GDM1 (cell line): ENCODE measurements around the gene HTATSF1.

Experiments used
- DNase-seq: peaks from one replicate; lab custom pipeline; 2025; lab: John Stamatoyannopoulos, UW

The HTATSF1 gene, protein sequence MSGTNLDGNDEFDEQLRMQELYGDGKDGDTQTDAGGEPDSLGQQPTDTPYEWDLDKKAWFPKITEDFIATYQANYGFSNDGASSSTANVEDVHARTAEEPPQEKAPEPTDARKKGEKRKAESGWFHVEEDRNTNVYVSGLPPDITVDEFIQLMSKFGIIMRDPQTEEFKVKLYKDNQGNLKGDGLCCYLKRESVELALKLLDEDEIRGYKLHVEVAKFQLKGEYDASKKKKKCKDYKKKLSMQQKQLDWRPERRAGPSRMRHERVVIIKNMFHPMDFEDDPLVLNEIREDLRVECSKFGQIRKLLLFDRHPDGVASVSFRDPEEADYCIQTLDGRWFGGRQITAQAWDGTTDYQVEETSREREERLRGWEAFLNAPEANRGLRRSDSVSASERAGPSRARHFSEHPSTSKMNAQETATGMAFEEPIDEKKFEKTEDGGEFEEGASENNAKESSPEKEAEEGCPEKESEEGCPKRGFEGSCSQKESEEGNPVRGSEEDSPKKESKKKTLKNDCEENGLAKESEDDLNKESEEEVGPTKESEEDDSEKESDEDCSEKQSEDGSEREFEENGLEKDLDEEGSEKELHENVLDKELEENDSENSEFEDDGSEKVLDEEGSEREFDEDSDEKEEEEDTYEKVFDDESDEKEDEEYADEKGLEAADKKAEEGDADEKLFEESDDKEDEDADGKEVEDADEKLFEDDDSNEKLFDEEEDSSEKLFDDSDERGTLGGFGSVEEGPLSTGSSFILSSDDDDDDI

DNA sequence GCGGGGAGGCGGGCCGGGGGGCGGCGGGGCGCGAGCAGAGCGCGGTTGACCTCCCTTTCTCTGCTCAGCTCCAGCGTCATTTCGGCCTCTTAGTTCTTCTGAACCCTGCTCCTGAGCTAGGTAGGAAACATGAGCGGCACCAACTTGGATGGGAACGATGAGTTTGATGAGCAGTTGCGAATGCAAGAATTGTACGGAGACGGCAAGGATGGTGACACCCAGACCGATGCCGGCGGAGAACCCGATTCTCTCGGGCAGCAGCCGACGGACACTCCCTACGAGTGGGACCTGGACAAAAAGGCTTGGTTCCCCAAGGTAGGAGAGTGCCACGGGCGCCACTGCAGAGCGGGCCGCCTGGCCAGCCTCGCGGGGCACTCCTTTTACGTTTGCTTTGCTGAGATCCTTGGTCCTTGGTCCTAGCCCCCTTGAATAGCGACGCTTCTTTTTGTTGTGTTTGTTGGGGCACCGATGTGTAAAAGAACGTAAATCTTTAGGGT is at the start of gene HTATSF1:
Gene HTATSF1 (plus strand): TSS at position 37 of the 497 bp plus-strand sequence. CDS start 93 bp downstream, at position 130.
- DNase-seq = no peak

DNA sequence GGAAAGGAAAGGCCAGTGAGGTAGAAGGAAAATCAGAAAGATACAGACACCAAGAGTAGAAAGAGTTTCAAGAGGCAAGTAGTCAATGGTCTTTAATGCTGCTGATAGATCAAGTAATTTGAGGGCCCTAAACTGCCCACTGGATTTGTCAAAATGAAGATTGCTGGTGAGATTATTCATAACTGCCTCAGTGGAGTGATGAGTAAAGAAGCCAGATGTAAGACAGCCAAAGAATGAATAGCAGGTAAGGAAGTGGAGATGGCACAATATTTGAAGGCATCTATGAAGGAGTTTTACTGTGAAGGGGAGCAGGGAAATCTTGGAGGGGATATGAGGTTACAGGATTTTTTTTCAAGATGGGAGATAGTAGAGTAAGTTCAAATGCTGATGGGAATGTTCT is 49.4 kb upstream of the HTATSF1 start:
- no peak for DNase-seq

DNA sequence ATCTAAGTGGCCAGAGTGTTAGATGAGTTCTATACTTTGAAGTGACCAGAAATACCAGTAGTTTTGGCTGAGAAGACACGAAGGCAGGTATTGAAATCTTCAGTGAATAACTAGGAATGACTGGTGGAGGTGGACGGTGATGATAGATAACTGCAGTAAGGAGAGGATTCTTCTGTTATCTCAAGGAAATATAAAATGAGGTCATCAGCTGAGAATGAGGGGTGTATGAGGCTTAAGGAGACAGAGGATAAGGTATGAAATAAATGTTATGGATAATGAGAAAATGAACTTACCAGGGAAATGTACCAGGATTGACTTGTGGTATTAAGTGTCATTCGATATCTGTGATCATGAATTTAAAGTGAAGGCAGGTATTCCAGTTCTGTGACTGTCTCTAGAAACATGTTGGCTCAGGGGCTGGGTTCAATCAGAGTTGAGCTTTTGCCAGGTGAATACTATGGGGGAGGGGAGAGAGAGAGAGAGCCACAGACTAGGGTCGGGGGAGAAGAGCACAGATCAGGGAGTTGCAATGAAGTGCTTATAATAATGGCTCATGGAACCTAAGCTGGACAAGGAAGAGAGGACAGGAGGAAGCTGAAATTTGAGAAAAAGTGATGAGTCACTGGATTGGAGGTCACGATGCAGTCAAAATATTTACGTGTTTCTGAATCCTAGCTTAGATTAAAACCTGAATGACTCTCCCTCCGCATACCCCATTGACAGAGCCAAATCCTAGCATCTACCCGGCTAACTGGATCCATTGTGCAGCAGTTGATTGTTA is 47.2 kb upstream of the HTATSF1 start:
- no peak for DNase-seq

DNA sequence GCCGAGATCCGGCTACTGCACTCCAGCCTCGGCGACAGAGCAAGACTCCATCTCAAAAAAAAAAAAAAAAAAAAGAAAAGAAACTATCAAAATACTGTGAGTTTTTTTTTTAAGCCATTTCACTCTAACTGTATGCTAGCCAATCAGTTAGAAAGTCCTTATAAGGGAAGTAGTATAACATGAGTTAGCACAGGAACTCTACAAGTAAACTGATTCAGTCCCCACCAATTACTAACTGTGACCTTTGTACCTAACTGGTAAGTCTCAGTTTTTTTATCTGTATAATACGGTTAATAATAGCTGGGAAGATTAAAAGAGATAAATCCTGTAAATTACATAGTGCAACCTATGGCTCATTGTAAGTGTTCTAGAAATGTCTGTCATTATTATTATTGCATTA is 44.8 kb upstream of the HTATSF1 start:
- DNase-seq = no peak

DNA sequence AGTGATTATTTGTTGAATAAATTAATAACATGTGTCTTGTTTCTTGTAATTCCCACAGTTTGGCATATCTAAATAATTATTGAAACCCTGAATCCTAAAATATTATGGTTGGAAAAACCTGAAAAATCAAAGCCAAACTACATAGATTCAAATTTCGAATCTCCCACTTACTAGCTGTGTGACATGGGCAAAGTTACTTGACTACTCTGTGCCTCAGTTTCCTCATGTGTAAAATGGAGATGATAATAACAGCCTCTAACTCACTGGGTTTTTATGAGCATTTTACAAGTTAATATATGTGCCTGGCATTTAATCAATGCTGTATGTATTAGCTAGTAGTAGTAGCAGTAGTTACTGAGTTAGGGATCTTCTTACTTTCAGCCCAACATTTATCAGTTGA is 44.3 kb upstream of the HTATSF1 start:
- DNase-seq = no peak

DNA sequence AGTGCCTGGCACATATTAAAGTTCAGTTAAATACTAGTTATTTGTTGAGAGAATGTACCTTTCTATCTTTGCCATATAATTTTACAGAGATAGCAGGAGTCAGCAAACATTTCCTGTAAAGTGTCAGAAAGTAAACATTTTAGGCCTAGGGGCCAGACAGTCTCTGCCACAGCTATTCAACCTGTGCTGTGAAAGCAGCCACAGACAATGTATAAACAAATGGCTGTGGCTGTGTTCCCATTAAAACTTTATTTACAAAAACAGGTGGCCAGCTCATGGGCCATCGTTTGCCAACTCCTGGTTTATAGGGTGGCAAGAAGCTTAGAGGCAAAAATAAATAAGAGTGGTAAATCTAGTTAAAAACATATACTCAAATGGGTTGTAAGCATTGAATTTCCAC is 43.6 kb upstream of the HTATSF1 start:
- no peak for DNase-seq

DNA sequence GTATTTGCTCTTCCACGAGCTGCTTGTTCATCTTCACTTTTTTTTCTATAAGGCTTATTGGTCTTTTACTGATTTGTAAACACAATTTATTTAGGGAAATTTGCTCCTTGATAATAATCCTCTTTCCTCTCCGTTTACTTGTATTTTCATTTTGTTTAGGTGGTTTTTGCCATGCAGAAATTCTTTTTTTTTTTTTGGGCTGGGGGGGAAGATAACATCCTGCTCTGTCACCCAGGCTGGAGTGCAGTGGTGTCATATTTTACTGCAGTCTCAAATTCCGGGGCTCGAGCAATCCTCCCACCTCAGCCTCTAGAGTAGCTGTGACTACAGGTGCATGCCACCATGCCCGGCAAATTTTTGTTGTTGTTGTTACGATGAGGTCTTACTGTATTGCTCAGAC is 41.3 kb upstream of the HTATSF1 start:
- no peak for DNase-seq

DNA sequence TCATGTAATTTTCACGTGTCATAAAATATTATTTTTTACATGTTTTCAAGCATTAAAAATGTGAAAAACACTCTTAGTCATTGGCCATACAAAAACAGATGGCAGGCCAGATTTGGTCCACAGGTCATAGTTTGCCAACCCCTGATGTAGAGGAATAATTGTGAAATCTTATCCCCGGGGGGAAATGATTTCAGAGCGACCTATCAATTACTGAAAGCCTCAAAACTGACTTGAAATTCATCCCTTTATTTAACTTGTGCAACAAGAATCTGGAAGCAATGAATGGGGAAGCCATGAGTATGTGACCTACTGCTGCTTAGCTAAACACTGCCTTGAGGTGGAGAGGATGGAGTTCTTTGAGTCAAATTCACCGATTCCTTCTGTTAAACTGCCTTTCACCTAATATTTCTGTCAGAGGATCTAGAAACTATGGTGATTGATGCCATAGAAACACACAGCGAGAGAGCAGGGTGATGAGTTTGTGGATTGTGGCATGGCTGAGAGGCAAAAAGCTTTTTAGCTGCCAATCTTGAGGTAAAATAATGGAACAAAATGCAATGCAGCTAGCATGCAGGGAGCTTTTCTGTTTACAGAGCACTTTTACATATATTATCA is 40.0 kb upstream of the HTATSF1 start:
- no peak for DNase-seq

DNA sequence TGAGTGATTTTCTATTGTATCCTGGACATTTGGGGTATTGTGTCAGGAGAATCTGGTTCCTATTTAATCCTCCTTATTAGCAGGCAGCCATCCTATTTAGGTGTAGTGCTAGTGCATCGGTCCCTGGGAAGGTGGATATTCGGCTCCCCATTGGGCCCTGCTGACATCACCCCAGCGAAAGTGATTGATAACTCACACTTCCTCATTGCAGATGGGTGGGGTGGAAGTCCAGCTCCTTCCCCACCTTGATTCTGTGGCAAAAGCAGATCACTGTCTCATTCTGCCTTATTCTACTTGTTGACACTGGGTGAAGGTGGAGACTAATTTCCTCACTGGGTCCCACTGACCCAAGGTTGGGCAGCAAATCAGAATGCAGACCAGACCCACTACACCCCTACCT is 32.8 kb upstream of the HTATSF1 start:
- DNase-seq = no peak

DNA sequence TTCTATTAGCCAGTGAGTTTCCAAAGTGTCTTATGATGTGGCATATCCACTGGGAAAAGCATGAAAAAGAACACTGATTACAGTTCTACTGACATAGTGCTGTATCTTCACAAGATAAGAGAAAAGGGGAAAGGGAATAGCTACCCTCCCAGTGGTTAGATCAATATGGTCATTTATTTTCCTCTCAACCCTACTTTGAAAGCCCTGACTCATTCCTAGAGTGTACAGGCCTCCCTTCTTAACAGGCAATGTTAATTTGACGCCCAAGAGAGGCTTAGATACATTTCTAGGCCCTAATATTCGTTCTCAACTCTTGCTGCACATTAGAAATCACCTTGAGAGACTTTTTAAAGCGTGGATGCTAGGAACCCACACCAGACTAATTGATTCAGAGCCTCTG is 30.1 kb upstream of the HTATSF1 start:
- no peak for DNase-seq

DNA sequence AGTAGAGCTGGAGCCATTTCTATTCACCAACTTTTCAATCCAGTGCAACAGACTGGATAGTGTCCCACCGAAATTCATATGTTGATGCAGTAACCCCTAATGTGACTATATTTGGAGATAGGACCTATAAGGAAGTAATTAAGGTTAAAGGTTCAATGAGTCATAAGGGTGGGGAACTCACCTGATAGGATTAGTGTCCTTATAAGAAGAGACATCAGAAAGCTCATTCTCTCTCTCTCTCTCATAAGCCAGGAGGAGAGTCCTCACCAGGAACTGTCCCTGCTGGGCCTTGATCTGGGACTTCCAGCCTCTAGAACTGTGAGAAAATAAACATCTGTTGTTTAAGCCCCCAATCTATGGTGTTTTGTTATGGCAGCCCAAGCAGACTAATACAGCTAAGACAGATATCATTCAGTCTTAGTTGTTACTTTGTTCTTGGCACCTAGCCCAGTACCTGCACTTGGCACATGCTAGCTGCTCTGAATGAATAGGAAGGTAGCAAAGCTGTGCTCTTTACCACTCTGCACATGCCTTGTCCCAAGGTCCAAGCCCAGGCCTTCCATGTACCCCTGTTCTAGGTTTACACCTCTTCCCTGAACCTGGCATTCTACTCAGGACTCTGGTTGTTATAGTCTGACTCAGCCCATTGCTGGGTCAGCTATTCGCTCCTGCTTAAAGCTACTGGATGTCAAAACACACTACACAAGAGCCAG is 28.8 kb upstream of the HTATSF1 start:
- no peak for DNase-seq

DNA sequence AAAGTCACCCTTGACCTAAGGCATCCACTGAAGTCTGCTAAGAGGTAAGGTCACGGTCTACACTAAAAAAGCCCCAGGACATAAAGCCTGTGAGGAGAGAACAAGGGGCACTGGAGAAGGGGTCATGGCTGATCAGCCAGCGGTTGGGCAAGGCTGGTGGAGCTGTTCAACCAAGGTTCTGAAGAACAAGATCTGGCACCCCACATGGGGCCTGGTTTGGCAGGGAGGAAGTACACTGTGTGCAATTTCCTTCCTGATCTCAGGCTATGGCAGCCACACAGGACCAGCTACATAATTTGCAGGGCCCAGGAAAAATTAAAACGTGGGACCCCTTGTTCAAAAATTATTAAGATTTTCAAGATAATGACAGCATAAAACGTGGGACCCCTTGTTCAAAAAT is 23.7 kb upstream of the HTATSF1 start:
- no peak for DNase-seq

DNA sequence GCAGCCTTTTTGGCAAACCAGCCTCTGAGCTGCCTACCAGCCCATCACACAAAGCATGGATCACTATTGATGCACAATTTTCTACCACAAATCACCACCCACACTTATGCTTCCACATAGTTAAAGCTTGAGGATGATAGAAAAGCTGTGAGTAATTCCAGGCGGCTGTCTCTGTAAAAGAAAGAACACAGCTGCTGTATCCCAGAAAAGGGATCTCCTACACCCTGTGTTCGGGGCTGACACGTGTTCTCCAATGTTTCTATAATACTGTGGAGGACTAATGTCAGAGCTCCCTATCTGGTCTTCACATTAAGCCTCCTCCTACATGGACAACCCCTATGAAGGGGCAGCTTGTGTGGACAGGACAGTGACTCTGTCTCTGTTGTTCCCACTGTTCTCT is 22.2 kb upstream of the HTATSF1 start:
- DNase-seq = no peak

DNA sequence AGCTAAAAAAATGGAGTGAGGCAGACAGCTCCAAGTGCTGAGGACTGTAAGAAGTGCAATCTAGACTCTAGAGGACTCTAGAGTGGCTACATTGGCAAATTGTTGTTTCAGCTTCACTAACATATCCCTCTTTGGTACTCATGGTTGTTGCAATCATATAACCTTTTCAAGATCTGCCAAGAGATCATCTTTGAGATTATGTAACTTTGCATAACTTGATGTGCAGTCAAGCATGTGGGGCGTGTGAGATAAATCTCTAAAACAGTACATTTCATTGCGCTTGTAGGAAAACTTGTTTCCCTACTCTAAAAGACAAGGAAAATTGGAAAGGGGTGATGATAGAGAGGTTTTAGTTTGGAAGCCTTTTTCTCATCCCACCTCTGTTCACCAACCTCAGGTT is 20.9 kb upstream of the HTATSF1 start:
- no peak for DNase-seq

DNA sequence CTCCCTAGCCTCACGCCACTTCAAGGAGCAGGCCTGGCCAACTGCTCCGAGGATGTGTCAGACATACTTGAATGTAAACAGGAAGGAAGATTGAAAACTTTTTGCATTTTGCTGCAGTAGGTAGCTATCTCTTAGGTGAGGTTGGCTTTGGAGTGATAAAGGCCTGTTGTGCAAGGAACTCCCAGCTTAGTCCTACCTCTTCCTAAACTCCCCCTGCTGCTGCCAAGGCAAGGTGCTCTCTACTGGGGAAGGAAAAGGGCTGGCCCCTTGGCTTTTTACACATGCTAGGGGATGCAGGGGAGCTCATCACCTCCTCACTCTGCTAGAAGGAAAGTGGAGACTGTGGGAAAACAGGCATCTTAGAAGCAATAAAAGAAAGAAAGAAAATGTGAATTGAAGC is 20.4 kb upstream of the HTATSF1 start:
- no peak for DNase-seq

DNA sequence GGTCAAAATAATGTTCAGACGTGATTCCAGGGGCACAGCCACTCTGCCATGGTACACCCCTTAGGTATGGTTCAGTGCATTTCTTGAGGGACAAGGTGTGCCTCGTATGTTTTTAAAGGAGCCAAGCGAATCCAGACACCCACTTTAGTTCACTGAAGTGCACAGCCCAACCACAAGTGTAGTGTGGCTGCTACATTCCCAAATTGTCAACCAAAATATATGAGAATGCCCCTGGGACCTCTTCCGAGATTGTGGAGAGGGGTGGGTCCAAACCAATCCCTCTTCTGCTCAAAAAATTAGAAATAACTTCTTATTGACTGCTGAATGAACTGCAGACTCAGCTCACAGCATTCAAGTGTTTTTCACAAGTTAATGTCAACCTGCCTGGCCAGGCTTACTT is 17.0 kb upstream of the HTATSF1 start:
- DNase-seq = no peak

DNA sequence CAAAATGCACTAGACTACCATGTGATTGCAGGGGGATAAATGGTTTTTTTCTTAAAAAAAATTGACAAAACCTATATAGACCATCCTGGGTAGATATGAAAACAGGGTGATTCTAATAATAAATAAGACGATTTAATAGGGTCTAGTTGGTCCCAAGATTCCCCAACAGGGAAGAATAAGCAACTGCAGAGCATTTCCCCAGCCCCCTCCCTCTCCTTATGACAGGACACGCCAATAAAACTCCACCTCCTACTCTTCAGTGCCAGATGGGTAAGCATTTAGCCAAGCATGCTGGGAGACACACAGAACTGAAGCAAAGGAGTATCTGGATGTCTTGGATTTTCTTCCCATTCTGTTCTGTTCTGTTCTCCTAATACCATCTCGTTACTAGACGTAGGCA is 9.7 kb upstream of the HTATSF1 start, which contains the start of gene BRS3:
Gene BRS3 (plus strand): TSS at position 301 of the 400 bp plus-strand sequence. CDS start 168 bp downstream, outside the sequence.
- no peak for DNase-seq

DNA sequence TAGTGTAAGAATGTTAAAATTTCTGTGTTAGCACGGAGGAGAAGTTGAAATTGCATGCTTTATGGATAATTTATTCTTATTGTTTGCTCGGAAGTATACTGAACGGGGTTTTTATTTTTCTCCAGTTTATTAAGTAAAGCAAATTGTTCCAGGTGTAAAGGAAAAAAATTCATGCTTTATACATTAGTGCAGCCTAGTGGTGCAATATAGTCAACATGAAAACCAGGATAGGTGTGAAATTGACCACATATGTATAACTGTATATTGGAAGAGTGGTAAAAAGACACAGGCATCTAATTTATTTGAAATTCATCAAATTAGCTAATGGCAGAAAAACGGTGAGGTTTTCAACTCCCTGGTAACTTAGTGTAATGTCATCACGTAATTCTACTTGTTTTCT is 8.7 kb upstream of the HTATSF1 start:
- DNase-seq = no peak

DNA sequence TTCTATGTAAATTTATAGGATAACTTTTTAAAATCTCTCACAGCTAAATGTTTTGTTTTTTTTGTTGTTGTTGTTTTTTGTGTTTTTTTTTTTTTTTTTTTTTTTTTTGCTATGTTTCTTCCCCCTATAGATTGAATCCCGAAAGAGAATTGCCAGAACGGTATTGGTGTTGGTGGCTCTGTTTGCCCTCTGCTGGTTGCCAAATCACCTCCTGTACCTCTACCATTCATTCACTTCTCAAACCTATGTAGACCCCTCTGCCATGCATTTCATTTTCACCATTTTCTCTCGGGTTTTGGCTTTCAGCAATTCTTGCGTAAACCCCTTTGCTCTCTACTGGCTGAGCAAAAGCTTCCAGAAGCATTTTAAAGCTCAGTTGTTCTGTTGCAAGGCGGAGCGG is 5.6 kb upstream of the HTATSF1 start:
- no peak for DNase-seq

DNA sequence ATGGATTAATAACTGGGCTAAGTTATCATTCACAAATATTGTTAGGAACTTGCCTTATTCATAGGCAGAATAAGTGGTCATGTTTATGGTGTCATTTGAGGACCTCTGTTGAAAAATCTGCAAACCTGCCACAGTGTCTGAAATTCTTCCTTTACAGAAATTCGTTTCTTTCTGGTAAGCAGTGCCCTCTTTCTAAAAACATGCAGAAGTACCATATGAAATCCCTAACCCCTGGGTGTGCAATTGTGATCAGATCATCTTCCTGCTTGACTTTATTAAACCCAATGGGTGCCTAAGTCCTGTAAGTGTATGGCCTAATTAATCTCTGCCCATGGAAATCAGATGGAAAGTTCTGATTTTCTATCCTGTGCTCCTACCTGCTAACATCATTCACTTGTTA is 4.4 kb upstream of the HTATSF1 start:
- DNase-seq = no peak

DNA sequence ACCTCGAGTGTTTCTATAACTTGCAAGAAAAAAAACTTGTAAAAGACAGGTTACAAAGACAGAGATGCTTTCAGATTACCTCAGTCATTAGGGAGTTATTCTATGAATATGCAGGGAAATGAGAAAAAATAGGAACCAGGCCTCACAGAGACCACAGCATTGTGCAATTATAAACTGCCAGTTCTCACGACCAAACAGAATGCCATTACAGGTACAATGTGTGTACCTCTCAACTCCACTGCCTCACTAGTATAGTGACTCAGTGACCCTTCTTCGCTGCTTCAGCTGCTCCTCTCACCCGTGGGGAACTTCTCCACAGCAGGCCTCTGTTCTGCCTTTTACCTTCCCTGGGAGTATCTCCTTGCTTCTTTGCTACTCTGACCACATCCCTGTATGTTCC is 2.3 kb upstream of the HTATSF1 start:
- DNase-seq = peak; percentile 12
